GM10266 (cell line): Measurements from ENCODE around the gene CACFD1.

Experiments
- DNase-seq: peaks from one replicate; pipeline ENCODE4 v3.0.0; 2012; ENCODE audit errors: extremely low spot score
- CTCF ChIP-seq: IDR thresholded peaks from 2 replicates; pipeline ENCODE4 v1.5.1; 2012; ENCODE audit warnings: mild to moderate bottlenecking, low read depth; ENCODE audit not compliant: control insufficient read depth, insufficient read depth; ENCODE audit errors: missing control alignments

Gene CACFD1

GRCh38 chr9:133496861-133497842 is 37.4 kb downstream of the CACFD1 start:
- TF ChIP-seq CTCF: no peak
- no peak for DNase-seq

- TF ChIP-seq CTCF: no peak
- no peak for DNase-seq
Observed at GRCh38 chr9:133499132-133499891, 39.5 kb downstream of the CACFD1 start.

- no peak for TF ChIP-seq CTCF
- DNase-seq: no peak
Observed at GRCh38 chr9:133499892-133500270, 40.1 kb downstream of the CACFD1 start.

- TF ChIP-seq CTCF: no peak
- DNase-seq: no peak
Observed at GRCh38 chr9:133502112-133502511, 42.3 kb downstream of the CACFD1 start.

GRCh38 chr9:133505186-133505830 is 45.5 kb downstream of the CACFD1 start:
- TF ChIP-seq CTCF: no peak
- DNase-seq: no peak

GRCh38 chr9:133505901-133506652 is 46.3 kb downstream of the CACFD1 start:
- TF ChIP-seq CTCF: no peak
- DNase-seq: no peak
